ENCODE data around the gene SH3D21. TPM values are rescaled to one million over a fixed set of nuclear protein-coding genes. Genes with fewer than 3 reads are reported as not detected.

SH3D21 gene
- total RNA-seq, 2 donors from 2014 or later = 7.4 to 22.8 TPM

- DNase-seq = peak; percentile 50
- no peak for TF ChIP-seq CTCF (IDR thresholded peaks at IDR 0.05)
- H3K9me3 ChIP-seq = no peaks in the 10 kb centered on the region
- H3K4me3 ChIP-seq = no peak overlapping the region
- peaks cover 12% of the 10 kb centered on the region for H3K4me1 ChIP-seq
- H3K9ac ChIP-seq (ENCODE audit: low read depth in 2 of 2, low read length in 2 of 2) = no peak overlapping the region
- intact Hi-C loops (cut with DNase I) = no loop called here
- H3K27me3 ChIP-seq = no peaks in the 10 kb centered on the region
- H3K27ac ChIP-seq = no peak overlapping the region
- no peaks in the 10 kb centered on the region for H3K36me3 ChIP-seq
Measured at GRCh38 chr1:36328713-36329112, 22.5 kb downstream of the SH3D21 start.

- Histone ChIP-seq H3K4me1 (peaks cover 5% of the 10 kb centered on the region), H3K9ac (ENCODE audit: low read depth in 2 of 2, low read length in 2 of 2) (no peak overlapping the region), H3K27ac (no peak overlapping the region), H3K4me3 (no peak overlapping the region), H3K36me3 (no peaks in the 10 kb centered on the region), H3K27me3 (no peaks in the 10 kb centered on the region), H3K9me3 (no peaks in the 10 kb centered on the region)
- intact Hi-C loops (cut with DNase I) = no loop called here
- TF ChIP-seq CTCF (IDR thresholded peaks at IDR 0.05) = no peak
- no peak for DNase-seq
Measured at GRCh38 chr1:36329817-36330216, 23.6 kb downstream of the SH3D21 start.

GRCh38 chr1:36330940-36331339, 24.8 kb downstream of the SH3D21 start:
- intact Hi-C loops (cut with DNase I) = no loop called here

GRCh38 chr1:36337830-36338229, 31.7 kb downstream of the SH3D21 start:
- H3K27ac ChIP-seq = no peak overlapping the region
- no peaks in the 10 kb centered on the region for H3K4me1 ChIP-seq
- no peak overlapping the region for H3K9ac ChIP-seq (ENCODE audit: low read depth in 2 of 2, low read length in 2 of 2)
- H3K36me3 ChIP-seq = no peaks in the 10 kb centered on the region
- H3K9me3 ChIP-seq = no peaks in the 10 kb centered on the region
- H3K27me3 ChIP-seq = no peaks in the 10 kb centered on the region
- H3K4me3 ChIP-seq = no peak overlapping the region
- intact Hi-C loops (cut with DNase I) = no loop called here
- DNase-seq = no peak
- TF ChIP-seq CTCF (IDR thresholded peaks at IDR 0.05) = no peak

More at GRCh38 chr1:36330940-36331339, 24.8 kb downstream of the SH3D21 start:
- Histone ChIP-seq H3K27ac (no peak overlapping the region), H3K36me3 (no peaks in the 10 kb centered on the region), H3K9ac (ENCODE audit: low read depth in 2 of 2, low read length in 2 of 2) (no peak overlapping the region), H3K4me3 (no peak overlapping the region), H3K4me1 (peaks cover 5% of the 10 kb centered on the region), H3K9me3 (no peaks in the 10 kb centered on the region), H3K27me3 (no peaks in the 10 kb centered on the region)
- DNase-seq = no peak
- no peak for TF ChIP-seq CTCF (IDR thresholded peaks at IDR 0.05)

- Histone ChIP-seq H3K27ac (no peak overlapping the region), H3K4me3 (no peak overlapping the region), H3K27me3 (no peaks in the 10 kb centered on the region), H3K9me3 (no peaks in the 10 kb centered on the region), H3K4me1 (no peaks in the 10 kb centered on the region), H3K36me3 (no peaks in the 10 kb centered on the region), H3K9ac (ENCODE audit: low read depth in 2 of 2, low read length in 2 of 2) (no peak overlapping the region)
- intact Hi-C loops (cut with DNase I) = no loop called here
- no peak for DNase-seq
- no peak for TF ChIP-seq CTCF (IDR thresholded peaks at IDR 0.05)
Measured at GRCh38 chr1:36339215-36339614, 33.0 kb downstream of the SH3D21 start.

GRCh38 chr1:36339615-36340014, 33.4 kb downstream of the SH3D21 start:
- DNase-seq = no peak
- Histone ChIP-seq H3K4me3 (no peak overlapping the region), H3K9ac (ENCODE audit: low read depth in 2 of 2, low read length in 2 of 2) (no peak overlapping the region), H3K9me3 (no peaks in the 10 kb centered on the region), H3K27me3 (no peaks in the 10 kb centered on the region), H3K36me3 (no peaks in the 10 kb centered on the region), H3K4me1 (no peaks in the 10 kb centered on the region), H3K27ac (no peak overlapping the region)
- TF ChIP-seq CTCF (IDR thresholded peaks at IDR 0.05) = no peak
- intact Hi-C loops (cut with DNase I) = loop anchor here (2.0 kb wide), 1 partner anchor 81 kb away; no protein-coding TSS in a partner anchor

Measured in colonic mucosa (tissue), 4 donors.